Stimulated activated CD4-positive, alpha-beta T cell treated with anti-CD3 and anti-CD28 coated beads, Interleukin-4, amount 100 ng/mL, for 4 hours (primary cell): ENCODE data around the gene ZNF639.

ENCODE experiments used
- DNase-seq, 2 experiments: peaks; one replicate each; pipeline ENCODE4 v3.0.0-alpha.2; 2020

ZNF639 gene

GRCh38 chr3:179318876-179319275, 4.0 kb upstream of the ZNF639 start:
- no peak for DNase-seq

- DNase-seq, result no peak
Measured at GRCh38 chr3:179321668-179322285, 1.1 kb upstream of the ZNF639 start.

GRCh38 chr3:179323197-179324110, 623 bp downstream of the ZNF639 start:
- peak; percentile 51 to 56 for DNase-seq

GRCh38 chr3:179324270-179324754, 1.5 kb downstream of the ZNF639 start:
- no peak for DNase-seq

GRCh38 chr3:179330438-179330837, 7.6 kb downstream of the ZNF639 start:
- no peak for DNase-seq

- no peak for DNase-seq
Measured at GRCh38 chr3:179332240-179332639, 9.4 kb downstream of the ZNF639 start.

GRCh38 chr3:179333084-179333483, 10.3 kb downstream of the ZNF639 start:
- no peak for DNase-seq

GRCh38 chr3:179336345-179336929, 13.6 kb downstream of the ZNF639 start:
- DNase-seq, result no peak

GRCh38 chr3:179347345-179348194, 24.7 kb downstream of the ZNF639 start, which contains the start of gene MFN1:
TSS of gene MFN1 (plus strand) at chr3:179347709. CDS start at chr3:179348852, 1,143 bp downstream.
- DNase-seq, result peak; percentile 81 to 89

- no peak for DNase-seq
Measured at GRCh38 chr3:179348325-179349013, 25.6 kb downstream of the ZNF639 start.

GRCh38 chr3:179355996-179356395, 33.2 kb downstream of the ZNF639 start:
- DNase-seq, result no peak

GRCh38 chr3:179363332-179363731, 40.5 kb downstream of the ZNF639 start:
- no peak for DNase-seq

- DNase-seq, result no peak
Measured at GRCh38 chr3:179369621-179370020, 46.8 kb downstream of the ZNF639 start.

- no peak for DNase-seq
Measured at GRCh38 chr3:179373938-179374337, 51.1 kb downstream of the ZNF639 start.

- DNase-seq, result no peak
Measured at GRCh38 chr3:179375091-179375999, 52.5 kb downstream of the ZNF639 start.

GRCh38 chr3:179376474-179376873, 53.6 kb downstream of the ZNF639 start:
- DNase-seq, result no peak
